ENCODE measurements around the gene GPR37L1. TPM values are rescaled to one million over a fixed set of nuclear protein-coding genes. Genes with fewer than 3 reads are reported as not detected.

Gene GPR37L1
- total and polyA plus RNA-seq, 4 donors = under 0.01 to 0.04 (median 0.02) TPM; not detected in 1

GRCh38 chr1:202129453-202130296 is 7.0 kb downstream of the GPR37L1 start:
- H3K27ac ChIP-seq (ENCODE audit: low read depth in 1 of 2, low read length in 2 of 2) = no peak overlapping the region
- DNase-seq (ENCODE audit: low spot score) = no peak

GRCh38 chr1:202130297-202130721 is 7.6 kb downstream of the GPR37L1 start:
- Histone ChIP-seq H3K4me1 (ENCODE audit: control insufficient read depth in 4 of 4, insufficient read depth in 4 of 4, low read length in 3 of 4) (peaks cover 2 to 16% (median 8%) of the 10 kb centered on the region in 4 donors), H3K27me3 (ENCODE audit: control insufficient read depth in 4 of 4, insufficient read depth in 4 of 4, low read length in 3 of 4) (no peaks in the 10 kb centered on the region), H3K36me3 (ENCODE audit: control insufficient read depth in 4 of 4, insufficient read depth in 3 of 4, low read depth in 1 of 4, low read length in 3 of 4) (peaks cover 0 to 13% (median 9%) of the 10 kb centered on the region in 4 donors), H3K9me3 (ENCODE audit: control insufficient read depth in 4 of 4, low read length in 3 of 4) (no peaks in the 10 kb centered on the region), H3K4me3 (ENCODE audit: low read depth in 1 of 3, low read length in 3 of 3) (no peak overlapping the region), H3K27ac (ENCODE audit: low read depth in 1 of 2, low read length in 2 of 2) (no peak overlapping the region), H3K9ac (ENCODE audit: low read depth in 1 of 2, low read length in 2 of 2) (no peak overlapping the region)
- 66% methylated on average over 11 of the region's 11 CpGs for WGBS
- TF ChIP-seq ATF3 (IDR thresholded peaks at IDR 0.05) (no peak), CTCF (IDR thresholded peaks at IDR 0.05; ENCODE audit: low read depth, low read length, missing input control) (no peak), HNF4G (IDR thresholded peaks at IDR 0.05) (no peak), YY1 (IDR thresholded peaks at IDR 0.05) (no peak), SP1 (IDR thresholded peaks at IDR 0.05) (no peak), REST (IDR thresholded peaks at IDR 0.05) (no peak), EGR1 (IDR thresholded peaks at IDR 0.05; ENCODE audit: low read depth in 2 of 2) (no peak), RAD21 (IDR thresholded peaks at IDR 0.05) (no peak), JUND (IDR thresholded peaks at IDR 0.05) (no peak), TAF1 (conservative IDR thresholded peaks at IDR 0.05) (no peak), FOXA2 (IDR thresholded peaks at IDR 0.05) (no peak), NR2F2 (IDR thresholded peaks at IDR 0.05) (no peak), FOXA1 (IDR thresholded peaks at IDR 0.05) (no peak), RXRA (IDR thresholded peaks at IDR 0.05) (no peak), ZBTB33 (IDR thresholded peaks at IDR 0.05) (no peak), GABPA (IDR thresholded peaks at IDR 0.05 in 1 of 2, conservative IDR thresholded peaks at IDR 0.05 in 1 of 2) (no peak)
- no peak for DNase-seq (ENCODE audit: low spot score)

More at GRCh38 chr1:202129453-202130296, 7.0 kb downstream of the GPR37L1 start:
- Histone ChIP-seq H3K9ac (ENCODE audit: low read depth in 1 of 2, low read length in 2 of 2) (no peak overlapping the region), H3K27me3 (ENCODE audit: control insufficient read depth in 4 of 4, insufficient read depth in 4 of 4, low read length in 3 of 4) (no peaks in the 10 kb centered on the region), H3K4me1 (ENCODE audit: control insufficient read depth in 4 of 4, insufficient read depth in 4 of 4, low read length in 3 of 4) (peaks cover 2 to 9% (median 3%) of the 10 kb centered on the region in 4 donors), H3K4me3 (ENCODE audit: low read depth in 1 of 3, low read length in 3 of 3) (no peak overlapping the region), H3K9me3 (ENCODE audit: control insufficient read depth in 4 of 4, low read length in 3 of 4) (no peaks in the 10 kb centered on the region), H3K36me3 (ENCODE audit: control insufficient read depth in 4 of 4, insufficient read depth in 3 of 4, low read depth in 1 of 4, low read length in 3 of 4) (peaks cover 0 to 13% (median 9%) of the 10 kb centered on the region in 4 donors)
- WGBS = 83% methylated on average over 8 of the region's 8 CpGs
- TF ChIP-seq EGR1 (IDR thresholded peaks at IDR 0.05; ENCODE audit: low read depth in 2 of 2) (no peak), FOXA2 (IDR thresholded peaks at IDR 0.05) (no peak), CTCF (IDR thresholded peaks at IDR 0.05; ENCODE audit: low read depth, low read length, missing input control) (no peak), YY1 (IDR thresholded peaks at IDR 0.05) (no peak), JUND (IDR thresholded peaks at IDR 0.05) (no peak), FOXA1 (IDR thresholded peaks at IDR 0.05) (no peak), ATF3 (IDR thresholded peaks at IDR 0.05) (no peak)
